ENCODE data around the gene FES.
"Not testable (repeated sequence)": the region's sequence is repeated elsewhere in the genome, so short reads cannot be mapped to it uniquely, and the experiment has no call there.

DNA sequence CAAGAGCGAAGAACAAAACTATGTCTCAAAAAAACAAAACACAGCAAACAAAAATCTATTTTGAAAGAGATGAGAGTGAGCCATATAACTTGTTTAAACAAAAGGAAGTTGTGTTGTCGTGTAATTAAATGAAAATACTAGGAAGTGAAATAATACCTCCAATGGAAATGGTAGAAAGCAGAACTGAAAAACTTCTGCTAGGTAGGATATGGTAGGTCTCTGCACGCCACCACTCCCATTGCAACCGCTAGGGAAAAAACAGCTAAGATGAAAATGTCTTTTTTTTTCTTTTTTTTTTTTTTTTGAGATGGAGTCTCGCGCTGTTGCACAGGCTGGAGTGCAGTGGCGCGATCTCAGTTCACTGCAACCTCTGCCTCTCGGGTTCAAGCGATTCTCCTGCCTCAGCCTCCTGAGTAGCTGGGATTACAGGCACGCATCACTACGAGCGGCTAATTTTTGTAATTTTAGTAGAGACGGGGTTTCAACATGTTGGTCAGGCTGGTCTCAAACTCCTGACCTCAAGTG lies 12.9 kb downstream of the FES start:
- TF ChIP-seq EZH2 (IDR thresholded peaks at IDR 0.05; ENCODE audit: insufficient read depth, poor library complexity, severe bottlenecking); EZH2phosphoT487 (IDR thresholded peaks at IDR 0.05; ENCODE audit: insufficient read depth, low read depth): not testable (repeated sequence)
